NCI-H748 (cell line): ENCODE data around the gene FAM151B.
A peak's percentile ranks its signal among the peaks of the same experiment; 100 is the strongest.
"Not testable (repeated sequence)": the region's sequence is repeated elsewhere in the genome, so short reads cannot be mapped to it uniquely, and the experiment has no call there.

Source experiments
- DNase-seq: peaks from one replicate; lab custom pipeline; 2025; ENCODE audit not compliant: unreplicated experiment; lab: John Stamatoyannopoulos, UW

Gene FAM151B

GRCh38 chr5:80487829-80488721 is at the start of gene FAM151B:
FAM151B (plus strand) TSS chr5:80488100; CDS start chr5:80488124, 24 bp downstream.
- DNase-seq = peak; percentile 99

GRCh38 chr5:80438739-80439138 is 49.2 kb upstream of the FAM151B start:
- no peak for DNase-seq

GRCh38 chr5:80439213-80439612 is 48.7 kb upstream of the FAM151B start:
- DNase-seq = no peak

- no peak for DNase-seq
Measured at GRCh38 chr5:80442742-80443141, 45.2 kb upstream of the FAM151B start.

- no peak for DNase-seq
Measured at GRCh38 chr5:80453366-80453765, 34.5 kb upstream of the FAM151B start.

- DNase-seq = no peak
Measured at GRCh38 chr5:80463269-80463668, 24.6 kb upstream of the FAM151B start.

GRCh38 chr5:80466669-80467485 is 21.0 kb upstream of the FAM151B start:
- DNase-seq = no peak

GRCh38 chr5:80468131-80468530 is 19.8 kb upstream of the FAM151B start:
- DNase-seq = no peak

GRCh38 chr5:80470631-80471030 is 17.3 kb upstream of the FAM151B start:
- not testable (repeated sequence) for DNase-seq

GRCh38 chr5:80474929-80475328 is 13.0 kb upstream of the FAM151B start:
- peak; percentile 32 for DNase-seq

GRCh38 chr5:80479713-80480112 is 8.2 kb upstream of the FAM151B start:
- no peak for DNase-seq

- DNase-seq = no peak
Measured at GRCh38 chr5:80480354-80480753, 7.5 kb upstream of the FAM151B start.

- DNase-seq = peak; percentile 59
Measured at GRCh38 chr5:80481019-80481893, 6.6 kb upstream of the FAM151B start.

- DNase-seq = no peak
Measured at GRCh38 chr5:80482578-80482977, 5.3 kb upstream of the FAM151B start.

- no peak for DNase-seq
Measured at GRCh38 chr5:80483636-80484232, 4.2 kb upstream of the FAM151B start.

- no peak for DNase-seq
Measured at GRCh38 chr5:80487444-80487828, 464 bp upstream of the FAM151B start.

GRCh38 chr5:80491296-80491695 is 3.4 kb downstream of the FAM151B start:
- no peak for DNase-seq

GRCh38 chr5:80492741-80493140 is 4.8 kb downstream of the FAM151B start:
- no peak for DNase-seq

- DNase-seq = peak; percentile 56
Measured at GRCh38 chr5:80493443-80493842, 5.5 kb downstream of the FAM151B start.

- DNase-seq = no peak
Measured at GRCh38 chr5:80495891-80496290, 8.0 kb downstream of the FAM151B start.

- no peak for DNase-seq
Measured at GRCh38 chr5:80502800-80503199, 14.9 kb downstream of the FAM151B start.
